CD14-positive monocyte (primary cell): ENCODE measurements around the gene PSME3. TPM values are rescaled to one million over a fixed set of nuclear protein-coding genes. Genes with fewer than 3 reads are reported as not detected.

Experiments
- DNase-seq, 3 donors: peaks; one replicate each; pipeline ENCODE4 v3.0.0-alpha.2; 2011 to 2022
- H2AFZ ChIP-seq: 2 replicates; pipeline ENCODE4 v1.6.0; 2012; ENCODE audit warnings: mild to moderate bottlenecking, low read depth, low read length, inconsistent platforms; ENCODE audit not compliant: insufficient read depth, poor library complexity, severe bottlenecking
- H3K27ac ChIP-seq, 2 donors: 1 replicate in 1 of 2; 2 replicates in 1 of 2; pipeline ENCODE4 v1.5.1; 2012 to 2013; ENCODE audit warnings: low read length in 2 of 2, control low read depth in 1 of 2, inconsistent platforms in 1 of 2, low read depth in 1 of 2, mild to moderate bottlenecking in 1 of 2
- H3K27me3 ChIP-seq, 2 donors: one replicate each; pipeline versions ENCODE4 v1.6.0 to v1.6.1; 2011 to 2013; ENCODE audit warnings: low read length in 2 of 2; ENCODE audit not compliant: control insufficient read depth in 2 of 2, insufficient read depth in 2 of 2
- H3K36me3 ChIP-seq, 2 donors: replicated peaks in 1 of 2; 1 replicate in 1 of 2; 2 replicates in 1 of 2; pipeline versions ENCODE4 v1.5.1 to v1.6.1; 2012 to 2013; ENCODE audit warnings: low read length in 2 of 2, control low read depth in 1 of 2, inconsistent platforms in 1 of 2, mild to moderate bottlenecking in 1 of 2; ENCODE audit not compliant: insufficient read depth in 2 of 2, control insufficient read depth in 1 of 2
- H3K4me1 ChIP-seq, 2 donors: 1 replicate in 1 of 2; 2 replicates in 1 of 2; pipeline versions ENCODE4 v1.5.1 to v1.6.1; 2012 to 2013; ENCODE audit warnings: low read length in 2 of 2, control low read depth in 1 of 2, inconsistent platforms in 1 of 2, mild to moderate bottlenecking in 1 of 2, moderate library complexity in 1 of 2; ENCODE audit not compliant: insufficient read depth in 2 of 2, control insufficient read depth in 1 of 2
- H3K4me2 ChIP-seq: replicated peaks from 2 replicates; pipeline ENCODE3; 2012; ENCODE audit warnings: low read length, moderate library complexity, mild to moderate bottlenecking; ENCODE audit not compliant: poor library complexity, severe bottlenecking; ENCODE audit errors: extremely low read depth
- H3K4me3 ChIP-seq, 3 experiments: fragments of 200-600 bp in 1 of 3; sonication (generic) in 1 of 3; replicated peaks in 1 of 3; 1 replicate in 2 of 3; 2 replicates in 1 of 3; pipeline ENCODE4 v1.5.1; 2011 to 2013; ENCODE audit warnings: low read length in 3 of 3, mild to moderate bottlenecking in 3 of 3, control low read depth in 2 of 3, low read depth in 2 of 3, inconsistent platforms in 1 of 3, moderate library complexity in 1 of 3
- H3K79me2 ChIP-seq: 2 replicates; pipeline ENCODE4 v1.6.0; 2012; ENCODE audit warnings: mild to moderate bottlenecking, control low read depth, inconsistent platforms, low read length, moderate library complexity; ENCODE audit not compliant: insufficient read depth
- H3K9ac ChIP-seq: 2 replicates; pipeline ENCODE4 v1.6.0; 2017; ENCODE audit warnings: low read length, mild to moderate bottlenecking; ENCODE audit not compliant: insufficient read depth, poor library complexity, severe bottlenecking
- H3K9me3 ChIP-seq, 2 donors: replicated peaks in 1 of 2; 1 replicate in 1 of 2; 2 replicates in 1 of 2; pipeline versions ENCODE4 v1.5.1 to v1.6.1; 2012 to 2013; ENCODE audit warnings: low read length in 2 of 2, control low read depth in 1 of 2; ENCODE audit not compliant: control insufficient read depth in 1 of 2, insufficient read depth in 1 of 2
- H4K20me1 ChIP-seq: 2 replicates; pipeline ENCODE4 v1.6.0; 2012; ENCODE audit warnings: mild to moderate bottlenecking, low read length, control low read depth, moderate library complexity; ENCODE audit not compliant: insufficient read depth
- H3K27ac Mint-ChIP-seq, 7 donors: one replicate each; pipeline ENCODE4 v1.8.0; 2020; ENCODE audit warnings: mild to moderate bottlenecking in 7 of 7, mixed read lengths in 7 of 7, moderate library complexity in 6 of 7, inconsistent platforms in 2 of 7
- H3K27me3 Mint-ChIP-seq, 3 donors: one replicate each; pipeline ENCODE4 v1.8.0; 2021 to 2022; ENCODE audit warnings: low read depth in 3 of 3, mild to moderate bottlenecking in 3 of 3, mixed read lengths in 3 of 3, moderate library complexity in 3 of 3, inconsistent platforms in 1 of 3
- H3K36me3 Mint-ChIP-seq, 2 donors: one replicate each; pipeline ENCODE4 v1.8.0; 2020; ENCODE audit warnings: mixed read lengths in 2 of 2, inconsistent platforms in 1 of 2, mild to moderate bottlenecking in 1 of 2
- H3K4me1 Mint-ChIP-seq: one replicate; pipeline ENCODE4 v1.8.0; 2020; ENCODE audit warnings: mild to moderate bottlenecking, mixed read lengths
- H3K4me3 Mint-ChIP-seq, 2 donors: one replicate each; pipeline ENCODE4 v1.8.0; 2020; ENCODE audit warnings: mild to moderate bottlenecking in 2 of 2, mixed read lengths in 2 of 2, moderate library complexity in 1 of 2
- H3K9me3 Mint-ChIP-seq, 7 donors: one replicate each; pipeline ENCODE4 v1.8.0; 2020 to 2022; ENCODE audit warnings: mixed read lengths in 7 of 7, mild to moderate bottlenecking in 6 of 7, moderate library complexity in 6 of 7, inconsistent platforms in 2 of 7
- CTCF ChIP-seq: fragments of 200-600 bp; IDR thresholded peaks from one replicate; pipeline ENCODE4 v1.8.0; 2022; ENCODE audit warnings: antibody characterized with exemption, mild to moderate bottlenecking
- WGBS: methylation state at CpG from one replicate; pipeline ENCODE4 v1.1.5; 2013; ENCODE audit warnings: missing lambda C conversion rate; ENCODE audit not compliant: insufficient coverage; 5-methylcytosine and 5-hydroxymethylcytosine counted together
- intact Hi-C, 2 donors: fragments of 100-400 bp; cut with micrococcal nuclease; formaldehyde crosslinking; loops; one replicate each; pipeline versions ENCODE4 v1.15.0 to v1.15.1; 2023
- polyA plus RNA-seq, 3 donors: library from polyadenylated mRNA; depleted of rRNA in 1 of 3; unstranded in 2 of 3; stranded (reverse) in 1 of 3; fragments of 300-500 nt in 2 of 3; fragments of >200 nt in 1 of 3; fragmentation: Illumina TruSeq in 2 of 3; gene quantifications; 1 replicate in 2 of 3; 2 replicates in 1 of 3; pipeline ENCODE4 v1.2.3, GENCODE V29; 2012 to 2021

PSME3 gene
- polyA plus RNA-seq, 3 donors: 61.9 to 137 (median 124) TPM

DNA sequence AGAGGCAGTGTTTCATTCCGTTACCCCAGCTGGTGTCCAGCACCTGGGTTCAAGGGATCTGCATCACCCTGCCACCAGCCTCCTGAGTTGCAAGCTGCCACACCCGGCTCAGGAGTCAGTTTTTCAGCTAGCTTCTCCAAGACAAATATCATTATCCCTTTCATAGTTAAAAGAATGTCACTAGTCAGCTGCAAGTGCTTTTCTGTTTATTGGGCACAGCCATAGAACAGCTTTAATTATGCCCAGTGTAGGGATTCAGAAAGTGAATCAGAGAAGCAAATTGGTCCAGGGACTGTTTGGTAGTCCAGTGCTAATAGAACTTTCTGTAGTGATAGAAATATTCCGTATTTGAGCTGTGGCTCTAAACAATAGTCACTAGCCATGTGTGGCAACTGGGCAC lies 14.9 kb downstream of the PSME3 start:
- peaks cover 19 to 23% of the 10 kb centered on the region in 2 donors for H3K4me1 ChIP-seq
- H3K9me3 Mint-ChIP-seq: no peaks in the 10 kb centered on the region
- H3K27ac Mint-ChIP-seq: no peak overlapping the region
- DNase-seq: no peak
- H3K4me1 Mint-ChIP-seq: peaks cover 26% of the 10 kb centered on the region
- no peak overlapping the region for H3K4me3 ChIP-seq
- H3K4me3 Mint-ChIP-seq: no peak overlapping the region
- H3K9ac ChIP-seq: no peak overlapping the region
- peaks cover 28% of the 10 kb centered on the region in 2 donors for H3K36me3 ChIP-seq
- no peak overlapping the region for H2AFZ ChIP-seq
- no CpG with 5 or more reads among the region's 3 CpGs for WGBS
- H3K9me3 ChIP-seq: no peaks in the 10 kb centered on the region
- intact Hi-C loops: loop anchor here in 1 of 2 donors (10.0 kb wide), 1 partner anchor 147 kb away; the partner anchor contains the start of gene RPL27
- no peak overlapping the region for H3K4me2 ChIP-seq
- no peaks in the 10 kb centered on the region for H3K79me2 ChIP-seq
- H3K27ac ChIP-seq: no peak overlapping the region
- TF ChIP-seq CTCF: no peak
- H3K36me3 Mint-ChIP-seq: peaks cover 25 to 26% of the 10 kb centered on the region in 2 donors
- H3K27me3 Mint-ChIP-seq: peaks cover 0 to 5% (median 3%) of the 10 kb centered on the region in 3 donors
- peaks cover 22% of the 10 kb centered on the region for H4K20me1 ChIP-seq
- H3K27me3 ChIP-seq: no peaks in the 10 kb centered on the region

DNA sequence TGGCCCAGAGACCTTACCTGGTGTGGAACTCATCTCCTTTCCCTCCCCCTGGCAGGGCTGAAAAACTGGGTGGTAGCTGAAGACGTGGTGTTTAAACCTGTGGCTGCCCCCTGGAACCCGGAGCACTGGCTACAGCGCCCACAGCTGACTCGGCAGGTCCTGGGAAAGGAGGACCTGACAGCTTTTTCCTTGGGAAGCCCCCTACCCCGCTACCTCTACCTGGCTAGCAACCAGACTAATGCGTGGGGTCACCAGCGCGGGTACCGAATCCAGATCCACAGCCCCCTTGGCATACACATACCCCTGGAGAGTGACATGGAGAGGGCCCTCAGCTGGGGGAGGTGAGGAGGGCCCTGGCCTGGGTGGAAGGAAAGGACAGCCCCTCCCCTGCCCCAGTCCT lies 15.8 kb downstream of the PSME3 start:
- Histone ChIP-seq H3K4me2 (no peak overlapping the region), H3K9me3 (no peaks in the 10 kb centered on the region), H3K36me3 (peaks cover 18 to 19% of the 10 kb centered on the region in 2 donors), H3K79me2 (no peaks in the 10 kb centered on the region), H3K27me3 (no peaks in the 10 kb centered on the region), H3K4me1 (peaks cover 19 to 23% of the 10 kb centered on the region in 2 donors), H3K4me3 (no peak overlapping the region), H3K27ac (no peak overlapping the region), H3K9ac (no peak overlapping the region), H2AFZ (no peak overlapping the region), H4K20me1 (peaks cover 20% of the 10 kb centered on the region)
- 93% methylated on average over 3 of the region's 9 CpGs for WGBS
- Mint-ChIP-seq H3K27me3 (peaks cover 3 to 5% (median 5%) of the 10 kb centered on the region in 3 donors), H3K36me3 (peaks cover 17 to 19% of the 10 kb centered on the region in 2 donors), H3K4me1 (peaks cover 23% of the 10 kb centered on the region), H3K4me3 (no peak overlapping the region), H3K27ac (no peak overlapping the region), H3K9me3 (no peaks in the 10 kb centered on the region)
- intact Hi-C loops: loop anchor here in 1 of 2 donors (10.0 kb wide), 1 partner anchor 146 kb away; the partner anchor contains the start of gene RPL27
- no peak for TF ChIP-seq CTCF
- no peak for DNase-seq
